GM12878 (cell line): Measurements from ENCODE around the gene ERCC5. TPM values are rescaled to one million over a fixed set of nuclear protein-coding genes. Genes with fewer than 3 reads are reported as not detected.
A peak's percentile ranks its signal among the peaks of the same experiment; 100 is the strongest.

Experiments
- ATAC-seq: fragments of 200-7000 bp; cut with Tn5 transposase; 3 replicates; pipeline ENCODE4 v1.9.1; 2020; ENCODE audit warnings: mild to moderate bottlenecking, moderate library complexity
- BruUV-seq: library from RNA; stranded (reverse); fragments of 400-500 nt; replicated peaks from 2 replicates; lab custom pipeline; 2021; lab: Mats Ljungman, UMichigan
- CTCF ChIA-PET: fragments of 300-600 bp; sonication (Branson Sonifier 250); formaldehyde crosslinking; extraction: SDS; loops from one replicate; lab custom pipeline; 2021; ENCODE audit warnings: inconsistent platforms; lab: Yijun Ruan, JAX
- POLR2A ChIA-PET: fragments of 350-600 bp; formaldehyde crosslinking; extraction: SDS; loops from one replicate; lab custom pipeline; 2021; ENCODE audit warnings: inconsistent platforms; lab: Charles Lee
- RAD21 ChIA-PET: fragments of 300-600 bp; sonication (Branson Sonifier 250); formaldehyde crosslinking; loops from one replicate; lab custom pipeline; 2023; ENCODE audit warnings: antibody characterized with exemption; ENCODE audit not compliant: unreplicated experiment; lab: Charles Lee
- SMC1A ChIA-PET: fragments of 300-600 bp; sonication (Branson Sonifier 250); formaldehyde crosslinking; loops from one replicate; lab custom pipeline; 2023; ENCODE audit not compliant: unreplicated experiment, uncharacterized antibody; lab: Charles Lee
- DNase-seq: peaks from one replicate; pipeline ENCODE4 v3.0.0-alpha.2; 2011; ENCODE audit warnings: low read depth, low spot score
- FAIRE-seq: peaks from 3 replicates; lab custom pipeline; 2011; peaks lifted over from hg19 to GRCh38; lab: Jason Lieb, UNC
- H2AFZ ChIP-seq: 2 replicates; pipeline ENCODE4 v1.6.0; 2011; ENCODE audit warnings: low read depth, low read length, control low read depth; ENCODE audit not compliant: control insufficient read depth
- H3K27ac ChIP-seq: 2 replicates; pipeline ENCODE4 v1.5.1; 2011; ENCODE audit warnings: control low read depth; ENCODE audit not compliant: control insufficient read depth, insufficient read depth
- H3K27me3 ChIP-seq, 2 experiments: replicated peaks in 1 of 2; 2 replicates each; pipeline versions ENCODE4 v1.6.0 to v1.6.1; 2011; ENCODE audit warnings: low read length in 1 of 2; ENCODE audit not compliant: control insufficient read depth in 2 of 2, insufficient read depth in 2 of 2
- H3K36me3 ChIP-seq, 2 experiments: 2 replicates each; pipeline ENCODE4 v1.5.1; 2011; ENCODE audit warnings: low read length in 1 of 2; ENCODE audit not compliant: control insufficient read depth in 2 of 2, insufficient read depth in 2 of 2
- H3K4me1 ChIP-seq: 2 replicates; pipeline ENCODE4 v1.6.1; 2011; ENCODE audit warnings: mild to moderate bottlenecking, low read length, moderate library complexity, mixed read lengths; ENCODE audit not compliant: control insufficient read depth, insufficient read depth
- H3K4me2 ChIP-seq: 2 replicates; pipeline ENCODE4 v1.6.0; 2011; ENCODE audit warnings: control low read depth; ENCODE audit not compliant: control insufficient read depth, insufficient read depth
- H3K4me3 ChIP-seq: fragments of 200-600 bp; sonication (generic); 2 replicates; pipeline ENCODE4 v1.5.1; 2016
- H3K79me2 ChIP-seq: 2 replicates; pipeline ENCODE4 v1.6.0; 2011; ENCODE audit warnings: low read length; ENCODE audit not compliant: control insufficient read depth, insufficient read depth
- H3K9ac ChIP-seq: 2 replicates; pipeline ENCODE4 v1.8.0; 2011; ENCODE audit warnings: low read length, control low read depth, mixed read lengths; ENCODE audit not compliant: control insufficient read depth, insufficient read depth
- H3K9me3 ChIP-seq: replicated peaks from 3 replicates; pipeline ENCODE4 v1.5.1; 2011; ENCODE audit warnings: mild to moderate bottlenecking, low read length; ENCODE audit not compliant: control insufficient read depth, insufficient read depth
- H4K20me1 ChIP-seq: 2 replicates; pipeline ENCODE4 v1.6.0; 2011; ENCODE audit not compliant: control insufficient read depth, insufficient read depth
- ATF7 ChIP-seq: fragments of 450-650 bp; IDR thresholded peaks from 2 replicates; pipeline ENCODE4 v1.6.1; 2016; ENCODE audit warnings: low read depth, mild to moderate bottlenecking
- BCLAF1 ChIP-seq: fragments of 450-650 bp; IDR thresholded peaks from 2 replicates; pipeline ENCODE4 v1.6.1; 2017; ENCODE audit warnings: antibody characterized with exemption, mild to moderate bottlenecking, moderate library complexity
- IRF3 ChIP-seq: fragments of 450-650 bp; IDR thresholded peaks from 2 replicates; pipeline ENCODE4 v1.6.1; 2014; ENCODE audit warnings: mild to moderate bottlenecking
- JUNB ChIP-seq: IDR thresholded peaks from 2 replicates; pipeline ENCODE4 v1.6.1; 2016; ENCODE audit warnings: antibody characterized with exemption, mild to moderate bottlenecking
- LARP7 ChIP-seq: fragments of 450-650 bp; IDR thresholded peaks from 2 replicates; pipeline ENCODE4 v1.6.1; 2017; ENCODE audit warnings: mild to moderate bottlenecking
- MTA2 ChIP-seq: fragments of 450-650 bp; IDR thresholded peaks from 2 replicates; pipeline ENCODE4 v1.6.1; 2016; ENCODE audit warnings: low read depth, mild to moderate bottlenecking, moderate library complexity
- NFIC ChIP-seq: IDR thresholded peaks from 2 replicates; pipeline ENCODE4 v1.6.1; 2012; ENCODE audit warnings: low read depth, mild to moderate bottlenecking, inconsistent platforms, low read length, moderate library complexity
- RCOR1 ChIP-seq: conservative IDR thresholded peaks from 2 replicates; pipeline ENCODE4 v1.6.1; 2012; ENCODE audit warnings: low read depth, low read length, improper control_type of control experiment
- RUNX3 ChIP-seq: IDR thresholded peaks from 2 replicates; pipeline ENCODE4 v1.6.1; 2012; ENCODE audit warnings: low read length, inconsistent platforms
- ZNF217 ChIP-seq: fragments of 450-650 bp; IDR thresholded peaks from 2 replicates; pipeline ENCODE4 v1.6.1; 2017; ENCODE audit warnings: antibody characterized with exemption, mild to moderate bottlenecking
- WGBS: methylation state at CpG from one replicate; pipeline ENCODE4 v1.1.6; 2016; ENCODE audit warnings: low lambda C conversion rate; ENCODE audit not compliant: insufficient replicate concordance, insufficient coverage; ENCODE audit errors: missing lambda C conversion rate; 5-methylcytosine and 5-hydroxymethylcytosine counted together
- in situ Hi-C: fragments of 300-500 bp; cut with MboI; formaldehyde crosslinking; loops from 9 replicates; pipeline ENCODE4 v1.14.3; 2018; ENCODE audit warnings: mixed read lengths
- intact Hi-C: fragments of 100-400 bp; cut with micrococcal nuclease; formaldehyde crosslinking; loops from one replicate; pipeline ENCODE4 v1.14.2; 2022; ENCODE audit not compliant: unreplicated experiment
- polyA plus RNA-seq, 11 experiments: library from polyadenylated mRNA; depleted of rRNA in 4 of 11; unstranded in 6 of 11; stranded (reverse) in 5 of 11; fragments of >200 nt; fragmentation: Nextera tagmentation in 4 of 11; fragmentation: Illumina TruSeq in 1 of 11; extraction: Ambion mirVana in 4 of 11; extraction: Trizol in 1 of 11; gene quantifications; 1 replicate in 1 of 11; 2 replicates in 10 of 11; pipeline versions ENCODE4 v1.2.1 to v1.2.3, GENCODE V29; 2011 to 2016; ENCODE audit warnings: inconsistent platforms in 2 of 11, missing spikeins in 2 of 11, low read depth in 1 of 11
- total RNA-seq, 4 experiments: library from RNA; depleted of rRNA in 3 of 4; stranded (reverse); fragments of >200 nt in 3 of 4; fragmentation: Illumina TruSeq in 1 of 4; extraction: Trizol in 1 of 4; gene quantifications; 2 replicates each; pipeline versions ENCODE4 v1.2.1 to v1.2.3, GENCODE V29; 2013 to 2021
- TF ChIP-seq, protein P1 (sequence below): fragments of 450-650 bp; IDR thresholded peaks from 2 replicates; pipeline ENCODE4 v1.6.1; 2017; ENCODE audit warnings: mild to moderate bottlenecking, moderate library complexity

Gene ERCC5
- total and polyA plus RNA-seq, 10 of the 15 experiments (the other 5 are each of a cell fraction or from before 2014, with no cell fraction given), result 11.7 to 59.2 (median 41.6) TPM

- CTCF ChIA-PET, result interaction anchor here (0.5 to 0.6 kb wide), 2 partner anchors 268 to 1697 kb away, joined by 3 read pairs; no protein-coding TSS in a partner anchor
These were observed 27.8 kb downstream of the ERCC5 start for GRCh38 chr13:102873653-102874052.

DNA sequence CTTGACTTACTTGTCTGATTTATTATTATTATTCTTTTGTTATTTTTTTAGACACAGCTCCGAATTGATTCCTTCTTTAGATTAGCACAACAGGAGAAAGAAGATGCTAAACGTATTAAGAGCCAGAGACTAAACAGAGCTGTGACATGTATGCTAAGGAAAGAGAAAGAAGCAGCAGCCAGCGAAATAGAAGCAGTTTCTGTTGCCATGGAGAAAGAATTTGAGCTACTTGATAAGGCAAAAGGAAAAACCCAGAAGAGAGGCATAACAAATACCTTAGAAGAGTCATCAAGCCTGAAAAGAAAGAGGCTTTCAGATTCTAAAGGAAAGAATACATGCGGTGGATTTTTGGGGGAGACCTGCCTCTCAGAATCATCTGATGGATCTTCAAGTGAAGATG, 29.4 kb downstream of the ERCC5 start:
- intact Hi-C loops (no loop called here), in situ Hi-C loops (no loop called here)
- no TSS peak for BruUV-seq
- H3K27me3 ChIP-seq, result no peaks in the 10 kb centered on the region
- no peaks in the 10 kb centered on the region for H3K4me1 ChIP-seq
- H3K27ac ChIP-seq, result no peak overlapping the region
- FAIRE-seq (no peak), DNase-seq (no peak), ATAC-seq (no peak)
- ChIA-PET RAD21 (no interaction called here), CTCF (interaction anchor here (1.1 to 1.8 kb wide), 3 partner anchors 11 to 296 kb away, joined by 3 to 4 read pairs (median 4); no protein-coding TSS in a partner anchor), POLR2A (no interaction called here), SMC1A (interaction anchor here (0.6 to 1.2 kb wide), 5 partner anchors 10 to 446 kb away, joined by 3 read pairs; no protein-coding TSS in a partner anchor)
- H3K79me2 ChIP-seq, result no peaks in the 10 kb centered on the region; the same call in 1 of the 2 replicates
- WGBS, result 99% methylated on average over 4 of the region's 4 CpGs
- H3K9me3 ChIP-seq, result no peaks in the 10 kb centered on the region
- peaks cover 4 to 5% of the 10 kb centered on the region in 2 experiments for H3K36me3 ChIP-seq
- H3K4me2 ChIP-seq, result no peak overlapping the region
- H2AFZ ChIP-seq, result no peak overlapping the region
- no peaks in the 10 kb centered on the region for H4K20me1 ChIP-seq
- no peak overlapping the region for H3K9ac ChIP-seq
- no peak overlapping the region for H3K4me3 ChIP-seq
- TF ChIP-seq LARP7 (no peak), BCLAF1 (no peak), RCOR1 (no peak), IRF3 (no peak)
- TF ChIP-seq, protein P1, sequence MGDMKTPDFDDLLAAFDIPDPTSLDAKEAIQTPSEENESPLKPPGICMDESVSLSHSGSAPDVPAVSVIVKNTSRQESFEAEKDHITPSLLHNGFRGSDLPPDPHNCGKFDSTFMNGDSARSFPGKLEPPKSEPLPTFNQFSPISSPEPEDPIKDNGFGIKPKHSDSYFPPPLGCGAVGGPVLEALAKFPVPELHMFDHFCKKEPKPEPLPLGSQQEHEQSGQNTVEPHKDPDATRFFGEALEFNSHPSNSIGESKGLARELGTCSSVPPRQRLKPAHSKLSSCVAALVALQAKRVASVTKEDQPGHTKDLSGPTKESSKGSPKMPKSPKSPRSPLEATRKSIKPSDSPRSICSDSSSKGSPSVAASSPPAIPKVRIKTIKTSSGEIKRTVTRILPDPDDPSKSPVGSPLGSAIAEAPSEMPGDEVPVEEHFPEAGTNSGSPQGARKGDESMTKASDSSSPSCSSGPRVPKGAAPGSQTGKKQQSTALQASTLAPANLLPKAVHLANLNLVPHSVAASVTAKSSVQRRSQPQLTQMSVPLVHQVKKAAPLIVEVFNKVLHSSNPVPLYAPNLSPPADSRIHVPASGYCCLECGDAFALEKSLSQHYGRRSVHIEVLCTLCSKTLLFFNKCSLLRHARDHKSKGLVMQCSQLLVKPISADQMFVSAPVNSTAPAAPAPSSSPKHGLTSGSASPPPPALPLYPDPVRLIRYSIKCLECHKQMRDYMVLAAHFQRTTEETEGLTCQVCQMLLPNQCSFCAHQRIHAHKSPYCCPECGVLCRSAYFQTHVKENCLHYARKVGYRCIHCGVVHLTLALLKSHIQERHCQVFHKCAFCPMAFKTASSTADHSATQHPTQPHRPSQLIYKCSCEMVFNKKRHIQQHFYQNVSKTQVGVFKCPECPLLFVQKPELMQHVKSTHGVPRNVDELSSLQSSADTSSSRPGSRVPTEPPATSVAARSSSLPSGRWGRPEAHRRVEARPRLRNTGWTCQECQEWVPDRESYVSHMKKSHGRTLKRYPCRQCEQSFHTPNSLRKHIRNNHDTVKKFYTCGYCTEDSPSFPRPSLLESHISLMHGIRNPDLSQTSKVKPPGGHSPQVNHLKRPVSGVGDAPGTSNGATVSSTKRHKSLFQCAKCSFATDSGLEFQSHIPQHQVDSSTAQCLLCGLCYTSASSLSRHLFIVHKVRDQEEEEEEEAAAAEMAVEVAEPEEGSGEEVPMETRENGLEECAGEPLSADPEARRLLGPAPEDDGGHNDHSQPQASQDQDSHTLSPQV, result no peak

More at GRCh38 chr13:102873653-102874052, 27.8 kb downstream of the ERCC5 start:
- FAIRE-seq, result no peak
- peak; percentile 42; the same call in 2 of the 3 replicates for ATAC-seq
- BruUV-seq, result no TSS peak
- RAD21 ChIA-PET, result interaction anchor here (1.0 kb wide), 1 partner anchor 158 kb away, joined by 3 read pairs; no protein-coding TSS in a partner anchor
- no peaks in the 10 kb centered on the region for H4K20me1 ChIP-seq
- H2AFZ ChIP-seq, result no peak overlapping the region
- no peaks in the 10 kb centered on the region for H3K9me3 ChIP-seq
- H3K27me3 ChIP-seq, result no peaks in the 10 kb centered on the region
- H3K36me3 ChIP-seq, result peaks cover 5 to 8% of the 10 kb centered on the region in 2 experiments
- POLR2A ChIA-PET, result no interaction called here
- WGBS, result 36% methylated on average over 3 of the region's 3 CpGs
- no peaks in the 10 kb centered on the region for H3K4me1 ChIP-seq
- H3K27ac ChIP-seq, result no peak overlapping the region
- intact Hi-C loops, result no loop called here
- no peaks in the 10 kb centered on the region; the same call in 1 of the 2 replicates for H3K79me2 ChIP-seq
- SMC1A ChIA-PET, result interaction anchor here (1.1 kb wide), 1 partner anchor 9 kb away, joined by 3 read pairs; no protein-coding TSS in a partner anchor
- TF ChIP-seq MTA2, result no peak
- TF ChIP-seq ZNF217, result no peak
- peak; percentile 72 for TF ChIP-seq RUNX3
- 0 out of 2 replicates have a peak, but pooled peaks have one; percentile 10 for TF ChIP-seq ATF7
- peak; percentile 23; the same call in 1 of the 2 replicates for TF ChIP-seq NFIC
- peak; percentile 43; the same call in 1 of the 2 replicates for TF ChIP-seq JUNB
- no peak overlapping the region for H3K4me3 ChIP-seq
- no peak for DNase-seq
- no peak overlapping the region for H3K9ac ChIP-seq
- in situ Hi-C loops, result no loop called here
- no peak overlapping the region for H3K4me2 ChIP-seq
